ENCODE results near the gene CENPM. TPM values are rescaled to one million over a fixed set of nuclear protein-coding genes. Genes with fewer than 3 reads are reported as not detected.

CENPM gene
- total and polyA plus RNA-seq, 10 of the 15 experiments (the other 5 are each of a cell fraction or from before 2014, with no cell fraction given): 36.7 to 212 (median 74.7) TPM

GRCh38 chr22:41913842-41914534, 33.0 kb downstream of the CENPM start:
- no peaks in the 10 kb centered on the region for H3K36me3 ChIP-seq (ENCODE audit: control insufficient read depth in 2 of 2, insufficient read depth in 2 of 2, low read length in 1 of 2)
- H3K4me3 ChIP-seq: peak overlapping the region; percentile 32; the same call in 1 of the 2 replicates
- peak overlapping the region; percentile 89; the same call in 1 of the 2 replicates for H3K4me2 ChIP-seq (ENCODE audit: control insufficient read depth, insufficient read depth)
- H3K27me3 ChIP-seq (replicated peaks in 1 of 2; ENCODE audit: control insufficient read depth in 2 of 2, insufficient read depth in 2 of 2, low read length in 1 of 2): peaks cover 6 to 12% of the 10 kb centered on the region in 2 experiments; a peak in 3 of 4 replicates
- H3K9ac ChIP-seq (ENCODE audit: control insufficient read depth, insufficient read depth, low read length): no peak overlapping the region
- H4K20me1 ChIP-seq (ENCODE audit: control insufficient read depth, insufficient read depth): peaks cover 6% of the 10 kb centered on the region; the same call in 1 of the 2 replicates
- 3% methylated on average over 73 of the region's 79 CpGs for WGBS (ENCODE audit: insufficient coverage, insufficient replicate concordance, low lambda C conversion rate, missing lambda C conversion rate)
- peak overlapping the region; percentile 15; the same call in 1 of the 2 replicates for H2AFZ ChIP-seq (ENCODE audit: control insufficient read depth, low read depth, low read length)
- FAIRE-seq (no peak), ATAC-seq (no peak), DNase-seq (ENCODE audit: low read depth, low spot score) (no peak)
- intact Hi-C loops (cut with micrococcal nuclease; ENCODE audit: unreplicated experiment): no loop called here
- SMC1A ChIA-PET (ENCODE audit: uncharacterized antibody, unreplicated experiment): interaction anchor here (1.4 to 1.5 kb wide), 3 partner anchors 22 to 217 kb away, joined by 4 to 5 read pairs (median 5); no protein-coding TSS in a partner anchor
- CTCF ChIA-PET: interaction anchor here (0.9 to 2.9 kb wide), 6 partner anchors 11 to 247 kb away, joined by 3 to 9 read pairs (median 4); no protein-coding TSS in a partner anchor
- POLR2A ChIA-PET: interaction anchor here (0.6 to 15.3 kb wide), 8 partner anchors 10 to 82 kb away, joined by 3 to 599 read pairs (median 4); partner anchors contain the start of gene CENPM
- H3K4me1 ChIP-seq (ENCODE audit: control insufficient read depth, insufficient read depth, low read length): peaks cover 30% of the 10 kb centered on the region
- no peaks in the 10 kb centered on the region for H3K9me3 ChIP-seq (replicated peaks; ENCODE audit: control insufficient read depth, insufficient read depth, low read length)
- RAD21 ChIA-PET (ENCODE audit: unreplicated experiment): interaction anchor here (0.7 to 5.8 kb wide), 7 partner anchors 12 to 217 kb away, joined by 3 to 40 read pairs (median 3); partner anchors contain the start of genes CCDC134 and TNFRSF13C
- in situ Hi-C loops (cut with MboI): no loop called here
- no peaks in the 10 kb centered on the region for H3K79me2 ChIP-seq (ENCODE audit: control insufficient read depth, insufficient read depth, low read length)
- BruUV-seq (replicated peaks): no TSS peak
- H3K27ac ChIP-seq (ENCODE audit: control insufficient read depth, insufficient read depth): no peak overlapping the region
- 0 out of 2 replicates have a peak, but pooled peaks have one; percentile 25 for TF ChIP-seq MXI1 (IDR thresholded peaks at IDR 0.05; ENCODE audit: low read depth, low read length)
- TF ChIP-seq ZNF687 (IDR thresholded peaks at IDR 0.05): peak; percentile 80
- TF ChIP-seq HDAC6 (IDR thresholded peaks at IDR 0.05; ENCODE audit: unreplicated experiment): peak; percentile 96
- TF ChIP-seq, protein P1, sequence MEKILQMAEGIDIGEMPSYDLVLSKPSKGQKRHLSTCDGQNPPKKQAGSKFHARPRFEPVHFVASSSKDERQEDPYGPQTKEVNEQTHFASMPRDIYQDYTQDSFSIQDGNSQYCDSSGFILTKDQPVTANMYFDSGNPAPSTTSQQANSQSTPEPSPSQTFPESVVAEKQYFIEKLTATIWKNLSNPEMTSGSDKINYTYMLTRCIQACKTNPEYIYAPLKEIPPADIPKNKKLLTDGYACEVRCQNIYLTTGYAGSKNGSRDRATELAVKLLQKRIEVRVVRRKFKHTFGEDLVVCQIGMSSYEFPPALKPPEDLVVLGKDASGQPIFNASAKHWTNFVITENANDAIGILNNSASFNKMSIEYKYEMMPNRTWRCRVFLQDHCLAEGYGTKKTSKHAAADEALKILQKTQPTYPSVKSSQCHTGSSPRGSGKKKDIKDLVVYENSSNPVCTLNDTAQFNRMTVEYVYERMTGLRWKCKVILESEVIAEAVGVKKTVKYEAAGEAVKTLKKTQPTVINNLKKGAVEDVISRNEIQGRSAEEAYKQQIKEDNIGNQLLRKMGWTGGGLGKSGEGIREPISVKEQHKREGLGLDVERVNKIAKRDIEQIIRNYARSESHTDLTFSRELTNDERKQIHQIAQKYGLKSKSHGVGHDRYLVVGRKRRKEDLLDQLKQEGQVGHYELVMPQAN (conservative IDR thresholded peaks at IDR 0.05): 0 out of 2 replicates have a peak, but pooled peaks have one; percentile 19
- TF ChIP-seq TAF1 (IDR thresholded peaks at IDR 0.05; ENCODE audit: borderline replicate concordance, low read depth, low read length): no peak
- no peak for TF ChIP-seq ELK1 (IDR thresholded peaks at IDR 0.05; ENCODE audit: low read depth, low read length)
- TF ChIP-seq ZNF592 (IDR thresholded peaks at IDR 0.05): peak; percentile 16; the same call in 1 of the 2 replicates
- TF ChIP-seq WRNIP1 (IDR thresholded peaks at IDR 0.05; ENCODE audit: borderline replicate concordance, low read depth, low read length): no peak
- no peak for TF ChIP-seq STAT3 (IDR thresholded peaks at IDR 0.05; ENCODE audit: low read depth, low read length)
- TF ChIP-seq DPF2 (IDR thresholded peaks at IDR 0.05): peak; percentile 39; the same call in 1 of the 2 replicates

All from GM12878 (cell line).